ENCODE measurements around the gene CASD1.

The CASD1 gene

GRCh38 chr7:94497874-94498670 is 11.5 kb upstream of the CASD1 start:
- DNase-seq (ENCODE audit: low read depth): no peak
- no peak overlapping the region for H3K4me3 ChIP-seq (replicated peaks; ENCODE audit: low read depth, low read length)
- no peak for TF ChIP-seq CTCF (IDR thresholded peaks at IDR 0.05; ENCODE audit: low read length, missing control alignments)

GRCh38 chr7:94498918-94499317 is 10.7 kb upstream of the CASD1 start:
- no peak for DNase-seq (ENCODE audit: low read depth)
- no peak for TF ChIP-seq CTCF (IDR thresholded peaks at IDR 0.05; ENCODE audit: low read length, missing control alignments)
- H3K4me3 ChIP-seq (replicated peaks; ENCODE audit: low read depth, low read length): no peak overlapping the region

- no peak for TF ChIP-seq CTCF (IDR thresholded peaks at IDR 0.05; ENCODE audit: low read length, missing control alignments)
- H3K4me3 ChIP-seq (replicated peaks; ENCODE audit: low read depth, low read length): no peak overlapping the region
- DNase-seq (ENCODE audit: low read depth): no peak
Measured at GRCh38 chr7:94507462-94507861, 2.1 kb upstream of the CASD1 start.

- TF ChIP-seq CTCF (IDR thresholded peaks at IDR 0.05; ENCODE audit: low read length, missing control alignments): no peak
- no peak for DNase-seq (ENCODE audit: low read depth)
Measured at GRCh38 chr7:94507962-94508361, 1.6 kb upstream of the CASD1 start.

GRCh38 chr7:94509887-94510581 is 425 bp downstream of the CASD1 start:
- peak; percentile 17 for TF ChIP-seq CTCF (IDR thresholded peaks at IDR 0.05; ENCODE audit: low read length, missing control alignments)
- peak; percentile 64 for DNase-seq (ENCODE audit: low read depth)

More at GRCh38 chr7:94507962-94508361, 1.6 kb upstream of the CASD1 start:
- no peak overlapping the region for H3K4me3 ChIP-seq (replicated peaks; ENCODE audit: low read depth, low read length)

GRCh38 chr7:94510582-94511496 is 1.2 kb downstream of the CASD1 start:
- TF ChIP-seq CTCF (IDR thresholded peaks at IDR 0.05; ENCODE audit: low read length, missing control alignments): no peak
- peak overlapping the region; percentile 75 for H3K4me3 ChIP-seq (replicated peaks; ENCODE audit: low read depth, low read length)
- DNase-seq (ENCODE audit: low read depth): peak; percentile 19

More at GRCh38 chr7:94509887-94510581, 425 bp downstream of the CASD1 start:
- H3K4me3 ChIP-seq (replicated peaks; ENCODE audit: low read depth, low read length): peak overlapping the region; percentile 75
